Vagina (tissue), 2 donors: Measurements from ENCODE around the gene SIK2. TPM values are rescaled to one million over a fixed set of nuclear protein-coding genes. Genes with fewer than 3 reads are reported as not detected.

ENCODE experiments used
- DNase-seq, 2 donors: peaks; one replicate each; pipeline ENCODE4 v3.0.0-alpha.2; 2017; ENCODE audit errors: extremely low spot score in 2 of 2
- H3K27ac ChIP-seq: fragments of 200-600 bp; sonication (generic); one replicate; pipeline ENCODE4 v1.5.1; 2019
- H3K27me3 ChIP-seq: fragments of 200-600 bp; sonication (generic); one replicate; pipeline ENCODE4 v1.5.1; 2019
- H3K36me3 ChIP-seq, 2 donors: fragments of 200-600 bp; sonication (generic); one replicate each; pipeline ENCODE4 v1.5.1; 2017 to 2019
- H3K4me1 ChIP-seq: fragments of 200-600 bp; sonication (generic); one replicate; pipeline ENCODE4 v1.5.1; 2019
- H3K4me3 ChIP-seq, 2 donors: fragments of 200-600 bp; sonication (generic); 1 replicate in 1 of 2; 2 replicates in 1 of 2; pipeline ENCODE4 v1.5.1; 2016 to 2019
- H3K9me3 ChIP-seq: fragments of 200-600 bp; sonication (generic); one replicate; pipeline ENCODE4 v1.5.1; 2019
- CTCF ChIP-seq, 3 experiments: fragments of 450-650 bp in 2 of 3; fragments of 200-600 bp in 1 of 3; sonication (generic) in 1 of 3; IDR thresholded peaks; one replicate each; pipeline ENCODE4 v1.5.1; 2017 to 2019; ENCODE audit warnings: antibody characterized with exemption in 3 of 3, mild to moderate bottlenecking in 2 of 3, moderate library complexity in 2 of 3
- POLR2A ChIP-seq, 2 donors: fragments of 450-650 bp; IDR thresholded peaks; one replicate each; pipeline ENCODE4 v1.6.1; 2017; ENCODE audit warnings: antibody characterized with exemption in 2 of 2, mild to moderate bottlenecking in 2 of 2, moderate library complexity in 2 of 2
- POLR2AphosphoS5 ChIP-seq, 2 donors: sonication (generic); formaldehyde crosslinking; IDR thresholded peaks; one replicate each; pipeline ENCODE4 v1.9.0; 2017; ENCODE audit warnings: antibody characterized with exemption in 2 of 2, mild to moderate bottlenecking in 2 of 2, low read depth in 1 of 2; ENCODE audit not compliant: insufficient read depth in 1 of 2
- intact Hi-C: fragments of 100-400 bp; cut with DNase I; formaldehyde crosslinking; loops from one replicate; pipeline ENCODE4 v1.15.1; 2023
- total RNA-seq: library from RNA; depleted of rRNA; stranded (reverse); fragments of >200 nt; gene quantifications from one replicate; pipeline ENCODE4 v1.2.3, GENCODE V29; 2016

SIK2 gene
- total RNA-seq, 1 donor from 2014 or later, result 16.7 TPM

- Histone ChIP-seq H3K27me3 (no peaks in the 10 kb centered on the region), H3K9me3 (no peaks in the 10 kb centered on the region), H3K27ac (peak overlapping the region; percentile 56), H3K4me3 (no peak overlapping the region), H3K36me3 (no peaks in the 10 kb centered on the region), H3K4me1 (peaks cover 10% of the 10 kb centered on the region)
- TF ChIP-seq POLR2AphosphoS5 (IDR thresholded peaks at IDR 0.05; ENCODE audit: insufficient read depth in 1 of 2, low read depth in 1 of 2), result no peak
- TF ChIP-seq POLR2A (IDR thresholded peaks at IDR 0.05), result no peak
- TF ChIP-seq CTCF (IDR thresholded peaks at IDR 0.05), result no peak
- intact Hi-C loops, result no loop called here
- DNase-seq, result no peak
Measured at GRCh38 chr11:111573821-111574249, 28.4 kb upstream of the SIK2 start.

DNA sequence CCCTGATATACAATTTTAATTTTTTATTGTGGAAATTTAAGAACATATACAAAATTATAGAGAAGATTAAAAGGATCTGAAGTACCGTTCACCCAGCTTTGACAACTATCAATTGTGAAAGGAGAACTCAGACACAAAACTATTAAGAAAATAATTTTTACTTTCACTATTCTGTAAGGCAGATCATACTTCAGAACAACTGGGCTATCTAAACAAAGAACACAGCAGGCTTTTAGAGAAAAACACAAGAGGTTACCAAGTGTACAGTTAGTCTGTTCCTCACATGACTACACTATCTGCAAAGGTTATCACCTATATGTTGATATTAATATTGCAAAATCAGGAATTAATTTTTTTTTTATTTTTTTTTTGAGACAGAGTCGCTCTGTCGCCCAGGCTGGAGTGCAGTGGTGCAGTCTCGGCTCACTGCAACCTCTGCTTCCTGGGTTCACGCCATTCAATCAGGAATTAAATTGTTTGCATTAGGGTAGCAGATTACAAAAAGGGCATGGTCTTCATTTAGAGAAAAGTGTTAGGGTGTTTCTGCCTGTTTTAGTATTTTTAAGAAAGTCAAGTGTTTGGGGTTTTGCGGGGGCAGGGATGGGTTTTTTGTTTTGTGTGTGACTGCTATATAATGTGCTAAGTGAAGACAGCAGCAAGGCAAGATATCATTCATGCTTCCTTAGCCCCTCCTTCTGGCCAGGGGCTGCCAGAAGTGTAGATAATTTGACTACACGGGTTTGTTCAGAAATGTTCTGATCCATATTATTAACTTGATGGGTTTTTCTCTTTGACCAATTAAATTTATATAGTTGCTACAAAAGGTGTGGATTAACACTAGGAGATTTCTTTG, 27.6 kb upstream of the SIK2 start:
- Histone ChIP-seq H3K27ac (peak overlapping the region; percentile 56), H3K36me3 (no peaks in the 10 kb centered on the region), H3K9me3 (no peaks in the 10 kb centered on the region), H3K4me1 (peaks cover 10% of the 10 kb centered on the region), H3K4me3 (no peak overlapping the region), H3K27me3 (no peaks in the 10 kb centered on the region)
- TF ChIP-seq POLR2AphosphoS5 (IDR thresholded peaks at IDR 0.05; ENCODE audit: insufficient read depth in 1 of 2, low read depth in 1 of 2) (no peak), CTCF (IDR thresholded peaks at IDR 0.05) (no peak), POLR2A (IDR thresholded peaks at IDR 0.05) (no peak)
- intact Hi-C loops, result no loop called here
- DNase-seq, result no peak

DNA sequence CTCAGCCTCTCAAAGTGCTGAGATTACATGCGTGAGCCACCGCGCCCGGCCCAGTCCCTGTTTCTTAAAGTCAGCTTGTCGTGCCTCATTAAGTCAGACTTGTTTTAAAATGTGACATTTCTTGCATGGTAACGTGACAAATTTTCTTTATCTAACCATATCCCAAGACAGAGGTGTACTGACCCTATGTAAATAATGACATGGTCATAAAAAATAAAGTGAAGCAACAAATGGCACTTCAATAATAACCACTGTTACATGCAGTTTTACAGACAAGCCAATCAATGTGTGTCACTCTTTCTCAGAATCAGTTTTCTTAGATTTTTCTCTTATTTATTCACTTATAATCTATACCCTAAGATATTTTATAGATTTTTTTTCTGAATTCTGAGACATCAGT, 26.5 kb upstream of the SIK2 start:
- DNase-seq, result no peak
- peaks cover 10% of the 10 kb centered on the region for H3K4me1 ChIP-seq
- H3K4me3 ChIP-seq, result no peak overlapping the region
- no peaks in the 10 kb centered on the region for H3K9me3 ChIP-seq
- no peaks in the 10 kb centered on the region for H3K36me3 ChIP-seq
- H3K27me3 ChIP-seq, result no peaks in the 10 kb centered on the region
- intact Hi-C loops, result no loop called here
- H3K27ac ChIP-seq, result no peak overlapping the region
- no peak for TF ChIP-seq POLR2A (IDR thresholded peaks at IDR 0.05)
- no peak for TF ChIP-seq POLR2AphosphoS5 (IDR thresholded peaks at IDR 0.05; ENCODE audit: insufficient read depth in 1 of 2, low read depth in 1 of 2)
- no peak for TF ChIP-seq CTCF (IDR thresholded peaks at IDR 0.05)

DNA sequence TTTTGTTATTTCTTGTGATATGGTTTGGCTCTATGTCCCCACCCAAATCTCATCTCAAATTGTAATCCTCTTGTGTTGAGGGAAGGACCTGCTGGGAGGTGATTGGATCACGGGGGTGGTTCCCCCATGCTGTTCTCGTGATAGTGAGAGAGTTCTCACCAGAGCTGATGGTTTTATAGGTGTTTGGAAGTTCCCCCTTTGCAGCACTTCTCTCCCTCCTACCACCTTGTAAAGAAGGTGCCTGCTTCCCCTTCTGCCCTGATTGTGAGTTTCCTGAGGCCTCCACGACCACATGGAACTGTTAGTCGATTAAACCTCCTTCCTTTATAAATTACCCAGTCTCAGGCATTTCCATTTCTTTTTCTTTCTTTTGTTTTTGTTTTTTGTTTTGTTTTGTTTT, 24.4 kb upstream of the SIK2 start:
- H3K27me3 ChIP-seq, result no peaks in the 10 kb centered on the region
- no peaks in the 10 kb centered on the region for H3K36me3 ChIP-seq
- no peak overlapping the region for H3K4me3 ChIP-seq
- no peak for DNase-seq
- H3K27ac ChIP-seq, result no peak overlapping the region
- H3K9me3 ChIP-seq, result no peaks in the 10 kb centered on the region
- peaks cover 10% of the 10 kb centered on the region for H3K4me1 ChIP-seq
- TF ChIP-seq CTCF (IDR thresholded peaks at IDR 0.05), result no peak
- TF ChIP-seq POLR2A (IDR thresholded peaks at IDR 0.05), result no peak
- TF ChIP-seq POLR2AphosphoS5 (IDR thresholded peaks at IDR 0.05; ENCODE audit: insufficient read depth in 1 of 2, low read depth in 1 of 2), result no peak
- intact Hi-C loops, result no loop called here

DNA sequence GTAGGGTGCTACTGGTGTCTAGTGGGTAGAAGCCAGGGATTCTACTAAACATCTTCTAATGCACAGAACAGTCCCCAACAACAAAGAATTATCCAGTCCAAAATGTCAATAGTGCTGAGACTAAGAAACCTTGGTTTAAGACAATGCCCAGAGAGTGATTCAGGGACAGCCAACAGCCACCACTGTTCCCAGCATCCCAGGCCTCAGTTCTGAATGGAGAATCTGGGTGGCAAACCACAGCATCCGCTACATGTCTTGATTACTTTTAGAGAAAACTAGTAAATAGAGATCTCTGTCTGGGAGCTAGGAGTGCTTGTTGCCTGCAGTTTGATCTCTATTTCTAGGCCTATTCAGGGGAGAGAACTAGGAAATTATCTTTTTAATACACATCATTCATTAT, 20.9 kb upstream of the SIK2 start:
- Histone ChIP-seq H3K36me3 (no peaks in the 10 kb centered on the region), H3K4me1 (no peaks in the 10 kb centered on the region), H3K27me3 (no peaks in the 10 kb centered on the region), H3K9me3 (no peaks in the 10 kb centered on the region), H3K4me3 (no peak overlapping the region), H3K27ac (no peak overlapping the region)
- TF ChIP-seq POLR2A (IDR thresholded peaks at IDR 0.05), result no peak
- no peak for DNase-seq
- intact Hi-C loops, result loop anchor here (5.0 kb wide), 1 partner anchor 261 kb away; no protein-coding TSS in a partner anchor
